Stomach (tissue), 9 donors: ENCODE measurements around the gene GSE1. TPM values are rescaled to one million over a fixed set of nuclear protein-coding genes. Genes with fewer than 3 reads are reported as not detected.

Experiments
- DNase-seq, 2 donors: peaks; one replicate each; pipeline versions ENCODE4 v3.0.0 to v3.0.0-alpha.2; 2013 to 2019
- H3K27ac ChIP-seq, 5 donors: fragments of 200-600 bp in 4 of 5; sonication (generic) in 4 of 5; one replicate each; pipeline ENCODE4 v1.5.1; 2013 to 2019; ENCODE audit warnings: mild to moderate bottlenecking in 1 of 5, moderate library complexity in 1 of 5
- H3K27me3 ChIP-seq, 3 donors: fragments of 200-600 bp; sonication (generic); one replicate each; pipeline ENCODE4 v1.5.1; 2017 to 2019; ENCODE audit warnings: mixed run types in 1 of 3
- H3K36me3 ChIP-seq, 4 donors: fragments of 200-600 bp; sonication (generic); 1 replicate in 3 of 4; 2 replicates in 1 of 4; pipeline ENCODE4 v1.5.1; 2016 to 2019
- H3K4me1 ChIP-seq, 4 donors: fragments of 200-600 bp; sonication (generic); one replicate each; pipeline ENCODE4 v1.5.1; 2016 to 2019
- H3K4me3 ChIP-seq, 4 donors: fragments of 200-600 bp; sonication (generic) in 3 of 4; one replicate each; pipeline ENCODE4 v1.5.1; 2016 to 2019; ENCODE audit warnings: mild to moderate bottlenecking in 1 of 4
- H3K9me3 ChIP-seq, 4 donors: fragments of 200-600 bp; sonication (generic); one replicate each; pipeline ENCODE4 v1.5.1; 2016 to 2019
- CTCF ChIP-seq, 7 experiments: fragments of 450-650 bp in 4 of 7; fragments of 200-600 bp in 3 of 7; sonication (generic) in 3 of 7; IDR thresholded peaks; one replicate each; pipeline ENCODE4 v1.5.1; 2016 to 2019; ENCODE audit warnings: antibody characterized with exemption in 7 of 7, control low read depth in 2 of 7, mild to moderate bottlenecking in 1 of 7
- EP300 ChIP-seq: sonication (generic); formaldehyde crosslinking; IDR thresholded peaks from one replicate; pipeline ENCODE4 v1.6.1; 2017; ENCODE audit warnings: antibody characterized with exemption
- POLR2A ChIP-seq, 4 donors: fragments of 450-650 bp; IDR thresholded peaks; one replicate each; pipeline ENCODE4 v1.6.1; 2016; ENCODE audit warnings: antibody characterized with exemption in 4 of 4, control low read depth in 2 of 4, mild to moderate bottlenecking in 1 of 4, moderate library complexity in 1 of 4
- POLR2AphosphoS5 ChIP-seq, 3 donors: sonication (generic); formaldehyde crosslinking; IDR thresholded peaks; one replicate each; pipeline ENCODE4 v1.6.1; 2016; ENCODE audit warnings: antibody characterized with exemption in 3 of 3
- WGBS, 5 donors: extraction: QIAGEN DNeasy Blood & Tissue Kit in 3 of 5; methylation state at CpG; one replicate each; pipeline versions ENCODE4 v1.1.5 to v1.1.7; 2013 to 2018; 5-methylcytosine and 5-hydroxymethylcytosine counted together
- intact Hi-C: fragments of 100-400 bp; cut with DNase I; formaldehyde crosslinking; loops from one replicate; pipeline ENCODE4 v1.15.1; 2023; ENCODE audit warnings: low total_unique reads
- polyA plus RNA-seq, 3 donors: library from polyadenylated mRNA; stranded (reverse); fragments of 200-250 nt; gene quantifications; one replicate each; pipeline ENCODE4 v1.2.3, GENCODE V29; 2013
- total RNA-seq, 5 donors: library from RNA; depleted of rRNA; stranded (reverse); fragments of >200 nt; gene quantifications; one replicate each; pipeline versions ENCODE4 v1.1.0 to v1.2.3, GENCODE V29; 2014 to 2016
- donor health status: healthy with polysubstance abuse.
- donor health status: Bipolar disorder and iron deficiency.
- donor health status: healthy.

GSE1 gene
- total and polyA plus RNA-seq, 8 donors, result 11.8 to 294 (median 93.0) TPM

- H3K27ac ChIP-seq, result no peak overlapping the region
- H3K4me1 ChIP-seq, result peaks cover 0 to 4% (median 0%) of the 10 kb centered on the region in 4 donors
- intact Hi-C loops, result no loop called here
- no peaks in the 10 kb centered on the region for H3K9me3 ChIP-seq
- TF ChIP-seq EP300 (no peak), POLR2AphosphoS5 (IDR thresholded peaks at IDR 0.05) (no peak), CTCF (IDR thresholded peaks at IDR 0.05) (no peak), POLR2A (IDR thresholded peaks at IDR 0.05) (no peak)
- DNase-seq, result no peak
- 76 to 88% (median 85%) methylated on average over 23 to 24 of the region's 24 CpGs for WGBS, 5 donors
- H3K36me3 ChIP-seq, result no peaks in the 10 kb centered on the region
- H3K4me3 ChIP-seq, result no peak overlapping the region
- peaks cover 0 to 44% (median 9%) of the 10 kb centered on the region in 3 donors for H3K27me3 ChIP-seq
Measured at GRCh38 chr16:85695196-85696128, 82.3 kb downstream of the GSE1 start.

GRCh38 chr16:85696781-85697180, 83.7 kb downstream of the GSE1 start:
- Histone ChIP-seq H3K27ac (no peak overlapping the region), H3K4me3 (no peak overlapping the region), H3K36me3 (no peaks in the 10 kb centered on the region), H3K27me3 (peaks cover 0 to 44% (median 5%) of the 10 kb centered on the region in 3 donors), H3K9me3 (peaks cover 0 to 4% (median 0%) of the 10 kb centered on the region in 4 donors), H3K4me1 (peaks cover 0 to 4% (median 0%) of the 10 kb centered on the region in 4 donors)
- TF ChIP-seq EP300 (no peak), CTCF (IDR thresholded peaks at IDR 0.05) (no peak), POLR2A (IDR thresholded peaks at IDR 0.05) (no peak), POLR2AphosphoS5 (IDR thresholded peaks at IDR 0.05) (no peak)
- intact Hi-C loops, result no loop called here
- 78 to 93% (median 85%) methylated on average over 16 of the region's 16 CpGs for WGBS, 5 donors
- no peak for DNase-seq

GRCh38 chr16:85697431-85697830, 84.3 kb downstream of the GSE1 start:
- TF ChIP-seq POLR2AphosphoS5 (IDR thresholded peaks at IDR 0.05) (no peak), CTCF (IDR thresholded peaks at IDR 0.05) (no peak), EP300 (no peak), POLR2A (IDR thresholded peaks at IDR 0.05) (no peak)
- no peak overlapping the region for H3K27ac ChIP-seq
- intact Hi-C loops, result no loop called here
- 50 to 66% (median 54%) methylated on average over 14 of the region's 14 CpGs for WGBS, 5 donors
- no peak for DNase-seq
- no peaks in the 10 kb centered on the region for H3K36me3 ChIP-seq
- no peak overlapping the region for H3K4me3 ChIP-seq
- peaks cover 0 to 7% (median 0%) of the 10 kb centered on the region in 4 donors for H3K9me3 ChIP-seq
- H3K27me3 ChIP-seq, result peaks cover 0 to 44% (median 5%) of the 10 kb centered on the region in 3 donors
- peaks cover 0 to 4% (median 0%) of the 10 kb centered on the region in 4 donors for H3K4me1 ChIP-seq

- H3K27ac ChIP-seq, result no peak overlapping the region
- intact Hi-C loops, result no loop called here
- peaks cover 0 to 44% (median 5%) of the 10 kb centered on the region in 3 donors for H3K27me3 ChIP-seq
- no peak overlapping the region for H3K4me3 ChIP-seq
- WGBS, 5 donors, result 87 to 91% (median 89%) methylated on average over 6 to 7 of the region's 7 CpGs
- DNase-seq, result no peak
- TF ChIP-seq CTCF (IDR thresholded peaks at IDR 0.05) (no peak), POLR2AphosphoS5 (IDR thresholded peaks at IDR 0.05) (no peak)
- peaks cover 0 to 4% (median 0%) of the 10 kb centered on the region in 4 donors for H3K4me1 ChIP-seq
- H3K9me3 ChIP-seq, result peaks cover 0 to 7% (median 0%) of the 10 kb centered on the region in 4 donors
- H3K36me3 ChIP-seq, result no peaks in the 10 kb centered on the region
Measured at GRCh38 chr16:85698459-85698891, 85.4 kb downstream of the GSE1 start.
